Ovary (tissue), 3 donors: ENCODE results near the gene TENM3.

Experiments
- POLR2A ChIP-seq: fragments of 450-650 bp; IDR thresholded peaks from one replicate; pipeline ENCODE4 v1.6.1; 2017; ENCODE audit warnings: antibody characterized with exemption, mild to moderate bottlenecking, moderate library complexity
- TF ChIP-seq, protein P1 (sequence below), 3 donors: fragments of 450-650 bp in 2 of 3; fragments of 200-600 bp in 1 of 3; IDR thresholded peaks; one replicate each; pipeline versions ENCODE4 v1.5.1 to v1.8.0; 2016 to 2022; ENCODE audit warnings: antibody characterized with exemption in 3 of 3, mild to moderate bottlenecking in 1 of 3
- donor health status: DM: no; HTN: no; CAD: no.

DNA sequence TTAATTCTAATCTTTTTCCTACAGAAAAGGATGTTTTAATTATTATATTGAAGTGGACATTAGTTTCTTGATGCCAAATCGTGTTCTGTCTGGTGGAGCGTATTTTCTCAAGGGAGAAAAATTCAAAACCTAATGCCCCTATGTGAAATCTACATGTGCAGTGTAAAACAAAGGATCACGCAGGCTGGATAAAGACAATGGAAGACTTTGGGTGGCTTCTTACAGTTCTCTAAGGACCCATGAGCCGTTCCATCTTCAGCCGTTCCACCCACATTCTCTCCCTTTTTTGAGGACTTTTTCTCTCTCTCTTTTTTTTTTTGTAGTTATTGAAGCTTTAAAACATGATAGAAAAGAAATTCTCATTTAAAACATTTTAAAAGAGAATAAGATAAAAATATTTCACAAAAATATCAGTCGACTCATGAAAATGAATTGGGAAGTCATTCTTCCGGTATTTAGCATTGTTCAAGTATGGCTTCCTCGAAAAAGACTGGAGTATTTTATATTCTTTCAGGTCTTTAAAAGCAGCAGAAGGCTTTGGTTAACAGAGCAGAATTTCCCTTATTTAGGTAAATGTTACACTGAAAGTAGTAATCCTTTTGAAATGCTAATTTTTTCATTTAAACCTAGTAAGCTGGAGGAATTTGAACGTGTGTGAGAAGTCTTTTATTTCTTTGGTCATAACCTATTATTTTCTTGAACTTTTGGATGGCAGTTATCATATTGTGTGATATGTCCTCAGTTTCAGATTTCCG lies 11.0 kb downstream of the TENM3 start:
- TF ChIP-seq, protein P1, sequence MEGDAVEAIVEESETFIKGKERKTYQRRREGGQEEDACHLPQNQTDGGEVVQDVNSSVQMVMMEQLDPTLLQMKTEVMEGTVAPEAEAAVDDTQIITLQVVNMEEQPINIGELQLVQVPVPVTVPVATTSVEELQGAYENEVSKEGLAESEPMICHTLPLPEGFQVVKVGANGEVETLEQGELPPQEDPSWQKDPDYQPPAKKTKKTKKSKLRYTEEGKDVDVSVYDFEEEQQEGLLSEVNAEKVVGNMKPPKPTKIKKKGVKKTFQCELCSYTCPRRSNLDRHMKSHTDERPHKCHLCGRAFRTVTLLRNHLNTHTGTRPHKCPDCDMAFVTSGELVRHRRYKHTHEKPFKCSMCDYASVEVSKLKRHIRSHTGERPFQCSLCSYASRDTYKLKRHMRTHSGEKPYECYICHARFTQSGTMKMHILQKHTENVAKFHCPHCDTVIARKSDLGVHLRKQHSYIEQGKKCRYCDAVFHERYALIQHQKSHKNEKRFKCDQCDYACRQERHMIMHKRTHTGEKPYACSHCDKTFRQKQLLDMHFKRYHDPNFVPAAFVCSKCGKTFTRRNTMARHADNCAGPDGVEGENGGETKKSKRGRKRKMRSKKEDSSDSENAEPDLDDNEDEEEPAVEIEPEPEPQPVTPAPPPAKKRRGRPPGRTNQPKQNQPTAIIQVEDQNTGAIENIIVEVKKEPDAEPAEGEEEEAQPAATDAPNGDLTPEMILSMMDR (IDR thresholded peaks at IDR 0.05): no peak
- no peak for TF ChIP-seq POLR2A
